GM18861 (cell line): ENCODE results near the gene ZNF331.

Source experiments
- ATAC-seq: cut with Tn5 transposase; IDR thresholded peaks from one replicate; pipeline ENCODE4 v1.9.1; 2021; ENCODE audit not compliant: unreplicated experiment

The ZNF331 gene

GRCh38 chr19:53520547-53521372, 17.2 kb upstream of the ZNF331 start:
- ATAC-seq, result peak; percentile 90

GRCh38 chr19:53521373-53522202, 16.4 kb upstream of the ZNF331 start:
- ATAC-seq, result no peak

- no peak for ATAC-seq
These were observed 12.0 kb upstream of the ZNF331 start for GRCh38 chr19:53525922-53526321.

- ATAC-seq, result no peak
These were observed 7.3 kb upstream of the ZNF331 start for GRCh38 chr19:53530622-53531021.

GRCh38 chr19:53531457-53531856, 6.5 kb upstream of the ZNF331 start:
- ATAC-seq, result no peak

- ATAC-seq, result no peak
These were observed 5.6 kb upstream of the ZNF331 start for GRCh38 chr19:53532362-53532761.

GRCh38 chr19:53536225-53536548, 1.8 kb upstream of the ZNF331 start:
- ATAC-seq, result no peak

- ATAC-seq, result no peak
These were observed 824 bp upstream of the ZNF331 start for GRCh38 chr19:53537121-53537520.

- no peak for ATAC-seq
These were observed 599 bp downstream of the ZNF331 start for GRCh38 chr19:53538378-53539109.

GRCh38 chr19:53540091-53540490, 2.1 kb downstream of the ZNF331 start:
- ATAC-seq, result no peak

GRCh38 chr19:53541971-53542370, 4.0 kb downstream of the ZNF331 start:
- ATAC-seq, result no peak

GRCh38 chr19:53545271-53546065, 7.5 kb downstream of the ZNF331 start:
- ATAC-seq, result no peak

- no peak for ATAC-seq
These were observed 9.0 kb downstream of the ZNF331 start for GRCh38 chr19:53546758-53547513.

GRCh38 chr19:53549340-53549739, 11.4 kb downstream of the ZNF331 start:
- ATAC-seq, result no peak

GRCh38 chr19:53552001-53552721, 14.2 kb downstream of the ZNF331 start:
- ATAC-seq, result no peak

GRCh38 chr19:53553156-53553555, 15.2 kb downstream of the ZNF331 start:
- ATAC-seq, result no peak

GRCh38 chr19:53553865-53554791, 16.2 kb downstream of the ZNF331 start:
- ATAC-seq, result no peak

GRCh38 chr19:53554804-53555203, 16.9 kb downstream of the ZNF331 start:
- no peak for ATAC-seq
